NB4 (cell line): Measurements from ENCODE around the gene MYH10.

Experiments
- MYC ChIP-seq: IDR thresholded peaks from 2 replicates; pipeline ENCODE4 v1.6.1; 2011; ENCODE audit warnings: low read depth, low read length
- POLR2A ChIP-seq: IDR thresholded peaks from 2 replicates; pipeline ENCODE4 v1.6.1; 2011; ENCODE audit warnings: mild to moderate bottlenecking; ENCODE audit not compliant: insufficient read length; ENCODE audit errors: extremely low read depth
- TF ChIP-seq, protein P1 (sequence below): IDR thresholded peaks from one replicate; pipeline ENCODE4 v1.5.1; 2012; ENCODE audit warnings: low read depth, low read length
- TF ChIP-seq, protein P2 (sequence below): IDR thresholded peaks from 2 replicates; pipeline ENCODE4 v1.6.1; 2011; ENCODE audit warnings: low read depth, low read length

DNA sequence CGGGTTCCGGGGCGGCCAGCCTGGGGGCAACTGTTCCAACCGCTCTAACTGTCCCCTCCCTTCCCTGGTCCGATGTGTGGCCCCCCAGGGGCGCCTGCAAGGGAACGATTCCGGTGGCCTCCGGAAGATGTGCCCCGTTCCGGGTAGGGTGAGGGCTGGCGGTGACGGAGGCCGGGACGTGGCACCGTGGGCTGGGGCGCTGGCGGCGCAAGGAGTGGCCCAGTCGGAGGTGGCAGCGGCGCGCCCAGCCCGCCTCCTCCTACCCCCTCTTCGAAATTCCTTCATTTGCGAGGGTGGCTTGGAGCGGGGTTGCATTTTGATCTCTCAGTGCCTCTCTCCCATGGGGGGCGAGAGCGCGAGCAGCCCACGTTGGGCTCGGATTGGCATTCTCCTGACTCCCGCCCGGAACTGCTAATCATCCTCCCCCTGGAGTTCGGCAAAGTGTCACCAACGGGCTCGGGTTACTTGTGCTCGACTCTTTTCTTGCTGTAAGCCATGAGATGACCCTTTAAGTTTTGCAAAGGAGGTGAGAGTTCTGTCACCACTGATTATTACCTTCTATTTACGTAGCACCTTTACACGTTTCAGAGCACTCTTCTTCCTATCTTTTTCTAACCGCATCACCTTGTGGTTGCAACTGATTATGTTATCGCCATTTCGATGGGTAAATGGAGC, 194.2 kb downstream of the MYH10 start:
- TF ChIP-seq, protein P1, sequence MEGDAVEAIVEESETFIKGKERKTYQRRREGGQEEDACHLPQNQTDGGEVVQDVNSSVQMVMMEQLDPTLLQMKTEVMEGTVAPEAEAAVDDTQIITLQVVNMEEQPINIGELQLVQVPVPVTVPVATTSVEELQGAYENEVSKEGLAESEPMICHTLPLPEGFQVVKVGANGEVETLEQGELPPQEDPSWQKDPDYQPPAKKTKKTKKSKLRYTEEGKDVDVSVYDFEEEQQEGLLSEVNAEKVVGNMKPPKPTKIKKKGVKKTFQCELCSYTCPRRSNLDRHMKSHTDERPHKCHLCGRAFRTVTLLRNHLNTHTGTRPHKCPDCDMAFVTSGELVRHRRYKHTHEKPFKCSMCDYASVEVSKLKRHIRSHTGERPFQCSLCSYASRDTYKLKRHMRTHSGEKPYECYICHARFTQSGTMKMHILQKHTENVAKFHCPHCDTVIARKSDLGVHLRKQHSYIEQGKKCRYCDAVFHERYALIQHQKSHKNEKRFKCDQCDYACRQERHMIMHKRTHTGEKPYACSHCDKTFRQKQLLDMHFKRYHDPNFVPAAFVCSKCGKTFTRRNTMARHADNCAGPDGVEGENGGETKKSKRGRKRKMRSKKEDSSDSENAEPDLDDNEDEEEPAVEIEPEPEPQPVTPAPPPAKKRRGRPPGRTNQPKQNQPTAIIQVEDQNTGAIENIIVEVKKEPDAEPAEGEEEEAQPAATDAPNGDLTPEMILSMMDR = no peak
- TF ChIP-seq POLR2A (no peak), MYC (0 out of 2 replicates have a peak, but pooled peaks have one; percentile 9)
- TF ChIP-seq, protein P2, sequence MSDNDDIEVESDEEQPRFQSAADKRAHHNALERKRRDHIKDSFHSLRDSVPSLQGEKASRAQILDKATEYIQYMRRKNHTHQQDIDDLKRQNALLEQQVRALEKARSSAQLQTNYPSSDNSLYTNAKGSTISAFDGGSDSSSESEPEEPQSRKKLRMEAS = no peak
